ENCODE measurements around the gene FAM114A1.
"Not testable (repeated sequence)": the region's sequence is repeated elsewhere in the genome, so short reads cannot be mapped to it uniquely, and the experiment has no call there.

FAM114A1 gene

GRCh38 chr4:38985410-38986100 lies 117.9 kb downstream of the FAM114A1 start:
- H3K4me3 ChIP-seq (ENCODE audit: low read depth, low read length) = no peak overlapping the region
- ChIA-PET POLR2A (no interaction called here), CTCF (interaction anchor here (0.7 to 1.6 kb wide), 4 partner anchors 8 to 57 kb away, joined by 3 to 8 read pairs (median 4); no protein-coding TSS in a partner anchor)
- DNase-seq (ENCODE audit: low read depth, low spot score) = no peak
- TF ChIP-seq CTCF (IDR thresholded peaks at IDR 0.05; ENCODE audit: insufficient read depth, low read length, missing control alignments) = no peak

- H3K4me3 ChIP-seq (ENCODE audit: low read depth, low read length) = no peak overlapping the region
- CTCF ChIA-PET = no interaction called here
Observed at GRCh38 chr4:38987491-38987890, 119.9 kb downstream of the FAM114A1 start.

GRCh38 chr4:38988353-38988752 lies 120.7 kb downstream of the FAM114A1 start:
- CTCF ChIA-PET; H3K4me3 ChIP-seq (ENCODE audit: low read depth, low read length); POLR2A ChIA-PET; DNase-seq (ENCODE audit: low read depth, low spot score): not testable (repeated sequence)

More at GRCh38 chr4:38987491-38987890, 119.9 kb downstream of the FAM114A1 start:
- DNase-seq (ENCODE audit: low read depth, low spot score) = no peak
- no peak for TF ChIP-seq CTCF (IDR thresholded peaks at IDR 0.05; ENCODE audit: insufficient read depth, low read length, missing control alignments)
- POLR2A ChIA-PET = no interaction called here

GRCh38 chr4:38989487-38989886 lies 121.9 kb downstream of the FAM114A1 start:
- ChIA-PET CTCF (interaction anchor here (1.1 kb wide), 1 partner anchor 230 kb away, joined by 3 read pairs; no protein-coding TSS in a partner anchor), POLR2A (no interaction called here)
- H3K4me3 ChIP-seq (ENCODE audit: low read depth, low read length) = no peak overlapping the region
- no peak for DNase-seq (ENCODE audit: low read depth, low spot score)
- no peak for TF ChIP-seq CTCF (IDR thresholded peaks at IDR 0.05; ENCODE audit: insufficient read depth, low read length, missing control alignments)

- TF ChIP-seq CTCF (IDR thresholded peaks at IDR 0.05; ENCODE audit: insufficient read depth, low read length, missing control alignments) = no peak
- ChIA-PET CTCF (interaction anchor here (1.1 kb wide), 1 partner anchor 231 kb away, joined by 3 read pairs; no protein-coding TSS in a partner anchor), POLR2A (interaction anchor here (0.5 kb wide), 1 partner anchor 117 kb away, joined by 4 read pairs; no protein-coding TSS in a partner anchor)
- DNase-seq (ENCODE audit: low read depth, low spot score) = no peak
- H3K4me3 ChIP-seq (ENCODE audit: low read depth, low read length) = no peak overlapping the region
Observed at GRCh38 chr4:38990241-38990640, 122.6 kb downstream of the FAM114A1 start.

- no peak for DNase-seq (ENCODE audit: low read depth, low spot score)
- CTCF ChIA-PET = interaction anchor here (1.0 kb wide), 1 partner anchor 9 kb away, joined by 3 read pairs; no protein-coding TSS in a partner anchor
- no peak overlapping the region for H3K4me3 ChIP-seq (ENCODE audit: low read depth, low read length)
- POLR2A ChIA-PET = no interaction called here
- TF ChIP-seq CTCF (IDR thresholded peaks at IDR 0.05; ENCODE audit: insufficient read depth, low read length, missing control alignments) = no peak
Observed at GRCh38 chr4:38993683-38994082, 126.1 kb downstream of the FAM114A1 start.
